Upper lobe of left lung (tissue), 6 donors: ENCODE results near the gene MOB2. TPM values are rescaled to one million over a fixed set of nuclear protein-coding genes. Genes with fewer than 3 reads are reported as not detected.

Source experiments
- ATAC-seq, 2 donors: fragments of 200-7000 bp; cut with Tn5 transposase; one replicate each; pipeline ENCODE4 v1.9.1; 2022; ENCODE audit warnings: mild to moderate bottlenecking in 2 of 2, moderate library complexity in 2 of 2; ENCODE audit not compliant: low FRiP score in 2 of 2
- DNase-seq, 2 donors: peaks; one replicate each; pipeline ENCODE4 v3.0.0-alpha.2; 2019 to 2020
- H3K27ac ChIP-seq, 4 donors: fragments of 200-600 bp; sonication (generic); one replicate each; pipeline ENCODE4 v1.5.1; 2016 to 2019
- H3K27me3 ChIP-seq, 4 donors: fragments of 200-600 bp; sonication (generic); one replicate each; pipeline ENCODE4 v1.5.1; 2017 to 2019
- H3K36me3 ChIP-seq, 4 donors: fragments of 200-600 bp; sonication (generic); one replicate each; pipeline ENCODE4 v1.5.1; 2016 to 2019
- H3K4me1 ChIP-seq, 4 donors: fragments of 200-600 bp; sonication (generic); one replicate each; pipeline ENCODE4 v1.5.1; 2018 to 2019
- H3K4me3 ChIP-seq, 4 donors: fragments of 200-600 bp; sonication (generic); one replicate each; pipeline ENCODE4 v1.5.1; 2017 to 2019; ENCODE audit warnings: mild to moderate bottlenecking in 2 of 4, moderate library complexity in 1 of 4
- H3K9me3 ChIP-seq, 4 donors: fragments of 200-600 bp; sonication (generic); one replicate each; pipeline ENCODE4 v1.5.1; 2018 to 2019
- EP300 ChIP-seq, 4 donors: sonication (generic); formaldehyde crosslinking; IDR thresholded peaks; one replicate each; pipeline ENCODE4 v1.5.1; 2017; ENCODE audit warnings: antibody characterized with exemption in 4 of 4, control low read depth in 2 of 4
- POLR2A ChIP-seq, 4 donors: fragments of 450-650 bp; IDR thresholded peaks; one replicate each; pipeline ENCODE4 v1.5.1; 2016 to 2017; ENCODE audit warnings: antibody characterized with exemption in 4 of 4, mild to moderate bottlenecking in 2 of 4
- POLR2AphosphoS5 ChIP-seq, 2 donors: sonication (generic); formaldehyde crosslinking; IDR thresholded peaks; one replicate each; pipeline ENCODE4 v1.5.1; 2017; ENCODE audit warnings: antibody characterized with exemption in 2 of 2
- WGBS, 2 donors: methylation state at CpG; one replicate each; pipeline ENCODE4 v1.1.5; 2017 to 2018; 5-methylcytosine and 5-hydroxymethylcytosine counted together
- total RNA-seq, 6 donors: library from RNA; depleted of rRNA in 4 of 6; stranded (reverse); fragments of >200 nt in 4 of 6; gene quantifications; one replicate each; pipeline versions ENCODE4 v1.1.0 to v1.2.1, GENCODE V29; 2016 to 2021
- TF ChIP-seq, protein P1 (sequence below), 6 experiments: fragments of 450-650 bp in 4 of 6; fragments of 200-600 bp in 2 of 6; sonication (generic) in 2 of 6; IDR thresholded peaks; one replicate each; pipeline ENCODE4 v1.5.1; 2016 to 2019; ENCODE audit warnings: antibody characterized with exemption in 6 of 6
- donor health status: DM: no; HTN: no; CAD: no; lungs with moderate emphysema.
- donor health status: DM: no; HTN: yes; CAD: no; lungs with severe emphysema.

MOB2 gene
- total RNA-seq, 6 donors from 2014 or later: 34.7 to 72.3 (median 49.5) TPM

DNA sequence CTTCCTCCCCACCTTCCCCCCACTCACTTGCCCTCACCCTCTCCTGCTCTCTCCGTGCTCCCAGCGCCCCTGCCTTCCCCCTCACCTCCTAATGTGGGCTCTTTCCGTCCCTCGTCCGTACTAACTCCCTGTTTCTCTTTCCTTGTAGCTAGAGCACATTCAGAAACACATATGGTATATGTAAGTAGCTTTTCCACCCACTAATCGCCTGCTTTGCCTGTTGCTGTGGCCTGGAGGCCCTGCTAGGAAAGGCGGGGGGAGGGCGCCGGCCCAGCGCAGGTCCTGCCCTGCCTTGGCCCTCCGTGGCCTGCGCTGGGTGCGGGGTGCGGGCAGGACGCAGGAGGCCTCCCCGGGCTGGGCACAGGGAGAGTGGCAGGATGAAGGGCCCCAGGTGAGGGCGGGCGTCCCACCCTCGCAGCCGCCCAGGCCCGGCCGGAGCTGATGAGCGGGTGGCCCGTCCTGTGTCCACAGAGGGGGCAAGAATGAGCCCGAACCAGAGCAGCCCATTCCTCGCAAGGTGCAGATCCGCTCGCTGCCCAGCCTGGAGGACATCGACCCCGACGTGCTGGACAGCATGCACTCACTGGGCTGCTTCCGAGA is 41.7 kb downstream of the MOB2 start:
- no peaks in the 10 kb centered on the region for H3K36me3 ChIP-seq
- H3K4me1 ChIP-seq: no peaks in the 10 kb centered on the region
- DNase-seq (no peak), ATAC-seq (no peak)
- H3K27me3 ChIP-seq: peaks cover 0 to 12% (median 1%) of the 10 kb centered on the region in 4 donors
- TF ChIP-seq, protein P1, sequence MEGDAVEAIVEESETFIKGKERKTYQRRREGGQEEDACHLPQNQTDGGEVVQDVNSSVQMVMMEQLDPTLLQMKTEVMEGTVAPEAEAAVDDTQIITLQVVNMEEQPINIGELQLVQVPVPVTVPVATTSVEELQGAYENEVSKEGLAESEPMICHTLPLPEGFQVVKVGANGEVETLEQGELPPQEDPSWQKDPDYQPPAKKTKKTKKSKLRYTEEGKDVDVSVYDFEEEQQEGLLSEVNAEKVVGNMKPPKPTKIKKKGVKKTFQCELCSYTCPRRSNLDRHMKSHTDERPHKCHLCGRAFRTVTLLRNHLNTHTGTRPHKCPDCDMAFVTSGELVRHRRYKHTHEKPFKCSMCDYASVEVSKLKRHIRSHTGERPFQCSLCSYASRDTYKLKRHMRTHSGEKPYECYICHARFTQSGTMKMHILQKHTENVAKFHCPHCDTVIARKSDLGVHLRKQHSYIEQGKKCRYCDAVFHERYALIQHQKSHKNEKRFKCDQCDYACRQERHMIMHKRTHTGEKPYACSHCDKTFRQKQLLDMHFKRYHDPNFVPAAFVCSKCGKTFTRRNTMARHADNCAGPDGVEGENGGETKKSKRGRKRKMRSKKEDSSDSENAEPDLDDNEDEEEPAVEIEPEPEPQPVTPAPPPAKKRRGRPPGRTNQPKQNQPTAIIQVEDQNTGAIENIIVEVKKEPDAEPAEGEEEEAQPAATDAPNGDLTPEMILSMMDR (IDR thresholded peaks at IDR 0.05): no peak
- no peak for TF ChIP-seq POLR2A (IDR thresholded peaks at IDR 0.05)
- TF ChIP-seq POLR2AphosphoS5 (IDR thresholded peaks at IDR 0.05): no peak
- no peaks in the 10 kb centered on the region for H3K9me3 ChIP-seq
- no peak overlapping the region for H3K27ac ChIP-seq
- WGBS, 2 donors: 62 to 80% methylated on average over 17 to 26 of the region's 32 CpGs
- H3K4me3 ChIP-seq: no peak overlapping the region

DNA sequence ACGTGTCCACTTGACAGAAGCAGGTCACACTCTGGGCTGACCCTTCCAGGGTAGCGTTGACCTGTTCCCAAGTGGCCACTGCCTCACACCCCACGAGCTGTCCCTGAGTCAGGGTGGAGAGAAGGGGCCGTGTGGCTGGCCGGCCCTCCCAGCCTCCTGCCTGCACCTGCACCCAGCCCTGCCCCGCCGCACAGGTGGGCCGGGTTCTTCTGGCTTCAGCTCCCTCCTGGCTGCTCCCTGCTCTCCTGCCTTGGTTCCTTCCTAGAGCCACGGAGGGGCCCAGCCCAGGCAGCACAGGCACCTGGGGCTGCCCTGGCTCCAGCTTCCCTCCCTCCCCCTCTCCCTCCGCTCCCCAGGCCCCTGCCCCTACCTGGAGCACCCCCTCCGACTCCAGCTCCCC is 42.3 kb downstream of the MOB2 start:
- no peaks in the 10 kb centered on the region for H3K36me3 ChIP-seq
- H3K4me1 ChIP-seq: no peaks in the 10 kb centered on the region
- peaks cover 0 to 12% (median 1%) of the 10 kb centered on the region in 4 donors for H3K27me3 ChIP-seq
- no peak overlapping the region for H3K4me3 ChIP-seq
- TF ChIP-seq EP300 (IDR thresholded peaks at IDR 0.05): no peak
- no peak for TF ChIP-seq POLR2AphosphoS5 (IDR thresholded peaks at IDR 0.05)
- no peak for TF ChIP-seq POLR2A (IDR thresholded peaks at IDR 0.05)
- TF ChIP-seq, protein P1 (IDR thresholded peaks at IDR 0.05): no peak
- no peaks in the 10 kb centered on the region for H3K9me3 ChIP-seq
- H3K27ac ChIP-seq: no peak overlapping the region
- DNase-seq: no peak
- 50% methylated on average over 3 to 5 of the region's 11 CpGs for WGBS, 2 donors
- no peak for ATAC-seq

DNA sequence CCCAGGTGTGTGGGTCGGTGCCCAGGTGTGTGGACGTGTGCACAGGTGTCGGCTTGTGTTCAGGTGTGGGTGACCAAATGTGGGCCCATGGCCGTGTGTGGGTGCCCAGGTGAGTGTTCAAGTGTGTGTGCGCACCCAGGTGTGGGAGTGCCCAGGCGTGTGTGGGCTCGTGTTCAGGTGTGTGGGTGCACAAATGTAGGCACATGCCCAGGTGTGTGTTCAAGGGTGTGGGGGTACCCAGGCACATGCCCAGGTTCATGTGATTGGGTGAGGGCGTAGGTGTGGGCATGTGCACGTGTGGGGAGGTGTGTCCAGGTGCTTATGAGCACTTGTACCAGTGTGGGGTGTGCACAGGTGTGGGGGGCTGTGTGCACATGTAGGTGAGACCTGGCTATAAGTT is 42.8 kb downstream of the MOB2 start:
- 76 to 79% methylated on average over 8 to 9 of the region's 9 CpGs for WGBS, 2 donors
- TF ChIP-seq POLR2AphosphoS5 (IDR thresholded peaks at IDR 0.05): no peak
- TF ChIP-seq POLR2A (IDR thresholded peaks at IDR 0.05): no peak
- TF ChIP-seq, protein P1 (IDR thresholded peaks at IDR 0.05): no peak
- no peak for TF ChIP-seq EP300 (IDR thresholded peaks at IDR 0.05)
- H3K36me3 ChIP-seq: no peaks in the 10 kb centered on the region
- DNase-seq (no peak), ATAC-seq (no peak)
- H3K27me3 ChIP-seq: peaks cover 0 to 12% (median under 1%) of the 10 kb centered on the region in 4 donors
- H3K4me1 ChIP-seq: no peaks in the 10 kb centered on the region
- no peak overlapping the region for H3K4me3 ChIP-seq
- no peaks in the 10 kb centered on the region for H3K9me3 ChIP-seq
- H3K27ac ChIP-seq: no peak overlapping the region

DNA sequence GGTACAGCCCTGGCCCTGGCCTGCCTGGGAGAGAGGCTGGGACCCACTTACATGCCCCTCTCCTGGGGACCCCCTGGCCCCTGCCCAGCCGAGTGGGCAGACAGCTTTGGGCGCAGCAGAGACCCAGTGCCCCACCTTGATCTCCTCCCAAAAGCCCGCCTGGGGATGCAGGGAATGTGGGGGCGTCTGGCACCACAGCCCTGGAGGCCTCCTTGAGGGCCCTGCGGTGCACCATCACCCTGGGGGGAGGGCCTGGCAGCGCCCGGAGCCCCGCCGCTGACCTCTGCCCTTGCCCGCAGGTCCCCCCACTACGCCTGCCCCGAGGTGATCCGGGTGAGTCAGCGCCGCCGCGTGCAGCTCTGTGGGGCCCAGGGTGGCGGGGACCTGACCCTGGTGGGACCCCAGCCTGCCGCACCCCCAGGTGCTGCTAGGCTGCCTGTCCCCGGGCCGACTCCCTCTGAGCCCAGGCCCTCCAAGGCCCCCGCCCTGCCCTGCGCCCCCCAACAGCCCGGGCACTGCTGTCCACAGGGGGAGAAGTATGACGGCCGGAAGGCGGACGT is 43.7 kb downstream of the MOB2 start:
- ATAC-seq (no peak), DNase-seq (peak in 1 of 2 donors; percentile 80)
- TF ChIP-seq EP300 (IDR thresholded peaks at IDR 0.05): no peak
- no peak for TF ChIP-seq POLR2AphosphoS5 (IDR thresholded peaks at IDR 0.05)
- no peak for TF ChIP-seq POLR2A (IDR thresholded peaks at IDR 0.05)
- TF ChIP-seq, protein P1 (IDR thresholded peaks at IDR 0.05): no peak
- WGBS, 2 donors: 88% methylated on average over 22 of the region's 28 CpGs; no CpG with 5 or more reads in 1 of the 2 donors
- no peak overlapping the region for H3K27ac ChIP-seq
- no peak overlapping the region for H3K4me3 ChIP-seq
- no peaks in the 10 kb centered on the region for H3K9me3 ChIP-seq
- no peaks in the 10 kb centered on the region for H3K36me3 ChIP-seq
- H3K27me3 ChIP-seq: peaks cover 0 to 4% (median 0%) of the 10 kb centered on the region in 4 donors
- H3K4me1 ChIP-seq: no peaks in the 10 kb centered on the region

DNA sequence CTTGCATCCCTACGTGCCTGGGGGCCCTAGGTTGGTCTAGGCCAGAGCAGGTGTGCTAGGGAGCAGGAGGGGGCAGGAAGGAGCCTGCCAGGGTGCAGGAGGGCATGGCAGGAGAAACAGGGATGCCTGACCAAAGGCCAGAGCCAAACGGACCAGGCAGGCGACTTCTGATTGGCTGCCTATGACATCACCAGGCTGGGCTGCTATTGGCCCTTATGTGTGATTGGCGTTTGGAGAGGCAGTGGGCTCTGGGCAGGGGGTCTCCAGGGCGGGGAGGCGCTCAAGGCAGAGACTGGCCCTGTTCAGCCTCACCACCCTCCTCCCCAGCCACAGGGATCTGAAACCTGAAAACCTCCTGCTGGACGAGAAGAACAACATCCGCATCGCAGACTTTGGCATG is 44.4 kb downstream of the MOB2 start:
- H3K36me3 ChIP-seq: no peaks in the 10 kb centered on the region
- H3K27ac ChIP-seq: no peak overlapping the region
- H3K27me3 ChIP-seq: no peaks in the 10 kb centered on the region
- ATAC-seq (no peak), DNase-seq (no peak)
- H3K4me3 ChIP-seq: no peak overlapping the region
- WGBS, 2 donors: 19 to 47% methylated on average over 3 to 8 of the region's 9 CpGs
- H3K9me3 ChIP-seq: no peaks in the 10 kb centered on the region
- no peaks in the 10 kb centered on the region for H3K4me1 ChIP-seq
- TF ChIP-seq POLR2A (IDR thresholded peaks at IDR 0.05) (no peak), POLR2AphosphoS5 (IDR thresholded peaks at IDR 0.05) (no peak), EP300 (IDR thresholded peaks at IDR 0.05) (no peak)
- TF ChIP-seq, protein P1 (IDR thresholded peaks at IDR 0.05): no peak
